Measurements from ENCODE around the gene SPAG17.

DNA sequence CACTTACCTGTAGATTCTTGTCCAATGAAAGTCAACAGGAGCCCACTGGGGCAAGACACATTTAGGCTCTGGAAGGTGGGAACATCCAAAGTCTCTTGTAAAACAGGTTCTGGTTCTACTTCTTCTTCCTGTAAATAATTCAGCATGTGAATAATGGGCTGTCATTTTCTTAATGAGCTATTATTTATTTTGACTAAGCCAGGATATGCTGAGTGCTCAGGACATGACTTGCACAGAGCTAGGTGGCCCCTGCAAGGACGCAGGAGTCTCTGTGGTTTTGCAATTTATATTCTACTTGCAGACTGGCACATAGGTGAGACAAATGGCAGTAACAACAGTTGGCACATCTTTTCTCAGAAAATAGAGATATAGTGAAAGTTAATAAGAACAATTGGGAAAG, 156.8 kb downstream of the SPAG17 start:
- TF ChIP-seq, protein P1, sequence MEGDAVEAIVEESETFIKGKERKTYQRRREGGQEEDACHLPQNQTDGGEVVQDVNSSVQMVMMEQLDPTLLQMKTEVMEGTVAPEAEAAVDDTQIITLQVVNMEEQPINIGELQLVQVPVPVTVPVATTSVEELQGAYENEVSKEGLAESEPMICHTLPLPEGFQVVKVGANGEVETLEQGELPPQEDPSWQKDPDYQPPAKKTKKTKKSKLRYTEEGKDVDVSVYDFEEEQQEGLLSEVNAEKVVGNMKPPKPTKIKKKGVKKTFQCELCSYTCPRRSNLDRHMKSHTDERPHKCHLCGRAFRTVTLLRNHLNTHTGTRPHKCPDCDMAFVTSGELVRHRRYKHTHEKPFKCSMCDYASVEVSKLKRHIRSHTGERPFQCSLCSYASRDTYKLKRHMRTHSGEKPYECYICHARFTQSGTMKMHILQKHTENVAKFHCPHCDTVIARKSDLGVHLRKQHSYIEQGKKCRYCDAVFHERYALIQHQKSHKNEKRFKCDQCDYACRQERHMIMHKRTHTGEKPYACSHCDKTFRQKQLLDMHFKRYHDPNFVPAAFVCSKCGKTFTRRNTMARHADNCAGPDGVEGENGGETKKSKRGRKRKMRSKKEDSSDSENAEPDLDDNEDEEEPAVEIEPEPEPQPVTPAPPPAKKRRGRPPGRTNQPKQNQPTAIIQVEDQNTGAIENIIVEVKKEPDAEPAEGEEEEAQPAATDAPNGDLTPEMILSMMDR (IDR thresholded peaks at IDR 0.05; ENCODE audit: poor library complexity): no peak
- no peak for TF ChIP-seq EZH2phosphoT487 (IDR thresholded peaks at IDR 0.05; ENCODE audit: low read depth, severe bottlenecking, unreplicated experiment)

Measured in hepatocyte (in vitro differentiated cells).